OCI-LY7 (cell line): ENCODE data around the gene ADGRF4. TPM values are rescaled to one million over a fixed set of nuclear protein-coding genes. Genes with fewer than 3 reads are reported as not detected.

ENCODE experiments used
- BruUV-seq: library from RNA; stranded (reverse); fragments of 400-500 nt; replicated peaks from 2 replicates; lab custom pipeline; 2021; lab: Mats Ljungman, UMichigan
- CTCF ChIA-PET: fragments of 300-600 bp; sonication (Branson Sonifier 250); formaldehyde crosslinking; loops from one replicate; lab custom pipeline; 2022; ENCODE audit warnings: antibody characterized with exemption; ENCODE audit not compliant: unreplicated experiment; lab: Charles Lee
- POLR2A ChIA-PET: fragments of 300-600 bp; sonication (Branson Sonifier 250); formaldehyde crosslinking; loops from one replicate; lab custom pipeline; 2022; ENCODE audit warnings: antibody characterized with exemption; lab: Charles Lee
- DNase-seq: peaks from one replicate; pipeline ENCODE4 v3.0.0-alpha.2; 2015; ENCODE audit warnings: low spot score
- H2AFZ ChIP-seq: fragments of 200-600 bp; sonication (generic), shearing (Covaris generic); 2 replicates; pipeline ENCODE4 v1.6.1; 2014; ENCODE audit warnings: mild to moderate bottlenecking, antibody characterized with exemption, low read length, moderate library complexity
- H3K27ac ChIP-seq: fragments of 200-600 bp; sonication (generic); 2 replicates; pipeline ENCODE4 v1.5.1; 2014; ENCODE audit warnings: mixed run types, low read depth, mild to moderate bottlenecking, moderate library complexity, low read length, inconsistent platforms; ENCODE audit not compliant: poor library complexity, severe bottlenecking
- H3K36me3 ChIP-seq: fragments of 200-600 bp; sonication (generic); 2 replicates; pipeline ENCODE4 v1.6.1; 2014; ENCODE audit warnings: mild to moderate bottlenecking, antibody characterized with exemption, low read length, moderate library complexity, mixed read lengths; ENCODE audit not compliant: insufficient read depth
- H3K4me1 ChIP-seq: fragments of 200-600 bp; sonication (generic); 2 replicates; pipeline ENCODE4 v1.5.1; 2014; ENCODE audit warnings: mild to moderate bottlenecking, low read length; ENCODE audit not compliant: insufficient read depth, poor library complexity, severe bottlenecking
- H3K4me2 ChIP-seq: fragments of 200-600 bp; sonication (generic); 2 replicates; pipeline ENCODE4 v1.6.1; 2014; ENCODE audit warnings: mild to moderate bottlenecking, low read length
- H3K4me3 ChIP-seq: fragments of 200-600 bp; sonication (generic); 2 replicates; pipeline ENCODE4 v1.5.1; 2014; ENCODE audit warnings: mild to moderate bottlenecking, low read depth, low read length; ENCODE audit not compliant: poor library complexity, severe bottlenecking
- H3K79me2 ChIP-seq: fragments of 200-600 bp; sonication (generic); 2 replicates; pipeline ENCODE4 v1.6.1; 2016; ENCODE audit warnings: low read depth, mild to moderate bottlenecking, low read length, moderate library complexity, mixed read lengths; ENCODE audit not compliant: insufficient read depth
- H3K9me2 ChIP-seq: fragments of 200-600 bp; sonication (generic); 2 replicates; pipeline ENCODE4 v1.6.1; 2016; ENCODE audit warnings: mild to moderate bottlenecking, low read length, mixed read lengths; ENCODE audit not compliant: insufficient read depth
- H3K9me3 ChIP-seq: fragments of 200-600 bp; sonication (generic); 2 replicates; pipeline ENCODE4 v1.6.1; 2014; ENCODE audit warnings: mild to moderate bottlenecking, mixed run types, low read length, mixed read lengths
- H4K20me1 ChIP-seq: fragments of 200-600 bp; sonication (generic); 2 replicates; pipeline ENCODE4 v1.6.1; 2014; ENCODE audit warnings: mild to moderate bottlenecking, antibody characterized with exemption, low read length, moderate library complexity, mixed read lengths; ENCODE audit not compliant: insufficient read depth
- EZH2phosphoT487 ChIP-seq: fragments of 200-600 bp; sonication (generic); IDR thresholded peaks from 2 replicates; pipeline ENCODE4 v1.6.1; 2018; ENCODE audit warnings: low read depth, borderline replicate concordance, mild to moderate bottlenecking, mixed run types, antibody characterized with exemption, low read length, moderate library complexity, mixed read lengths
- intact Hi-C: fragments of 100-400 bp; cut with micrococcal nuclease; formaldehyde crosslinking; loops from one replicate; pipeline ENCODE4 v1.10.0; 2022; ENCODE audit not compliant: unreplicated experiment
- total RNA-seq, 2 experiments: library from RNA; depleted of rRNA in 1 of 2; stranded (reverse); fragments of >200 nt in 1 of 2; shearing (Covaris generic) in 1 of 2; gene quantifications; 2 replicates each; pipeline ENCODE4 v1.2.3, GENCODE V29; 2014 to 2022
- TF ChIP-seq, protein P1 (sequence below): fragments of 200-600 bp; sonication (generic); conservative IDR thresholded peaks from 2 replicates; pipeline ENCODE4 v1.5.1; 2014; ENCODE audit warnings: mild to moderate bottlenecking, antibody characterized with exemption, low read length, moderate library complexity, mixed read lengths

Gene ADGRF4
- total RNA-seq, 2 experiments from 2014 or later, result not detected

DNA sequence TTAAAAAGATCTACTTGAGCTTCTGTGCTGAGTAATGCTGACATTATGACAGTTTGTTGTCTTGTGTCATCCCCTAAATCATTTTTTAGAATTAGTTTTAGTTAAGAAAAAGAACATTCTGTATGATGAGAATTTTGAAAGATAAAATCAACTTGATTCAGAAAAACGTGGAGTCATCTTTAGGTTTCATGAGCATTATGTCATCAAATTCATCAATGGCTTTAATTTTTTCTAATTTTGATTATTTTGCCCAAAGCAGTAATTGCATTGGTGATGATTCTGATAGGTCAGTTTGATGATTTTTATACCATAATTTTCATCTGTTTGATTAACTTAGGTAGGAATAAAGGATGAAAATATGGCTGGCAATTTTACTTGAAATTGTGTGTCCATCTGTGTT is 26.6 kb upstream of the ADGRF4 start:
- no peaks in the 10 kb centered on the region for H4K20me1 ChIP-seq
- ChIA-PET CTCF (no interaction called here), POLR2A (interaction anchor here (0.6 kb wide), 1 partner anchor 1702 kb away, joined by 8 read pairs; no protein-coding TSS in a partner anchor)
- H2AFZ ChIP-seq, result no peak overlapping the region
- no peaks in the 10 kb centered on the region for H3K4me1 ChIP-seq
- H3K9me2 ChIP-seq, result no peaks in the 10 kb centered on the region
- BruUV-seq, result no TSS peak
- no peak overlapping the region for H3K4me2 ChIP-seq
- intact Hi-C loops, result no loop called here
- H3K36me3 ChIP-seq, result no peaks in the 10 kb centered on the region
- no peak overlapping the region for H3K27ac ChIP-seq
- H3K4me3 ChIP-seq, result no peak overlapping the region
- TF ChIP-seq, protein P1, sequence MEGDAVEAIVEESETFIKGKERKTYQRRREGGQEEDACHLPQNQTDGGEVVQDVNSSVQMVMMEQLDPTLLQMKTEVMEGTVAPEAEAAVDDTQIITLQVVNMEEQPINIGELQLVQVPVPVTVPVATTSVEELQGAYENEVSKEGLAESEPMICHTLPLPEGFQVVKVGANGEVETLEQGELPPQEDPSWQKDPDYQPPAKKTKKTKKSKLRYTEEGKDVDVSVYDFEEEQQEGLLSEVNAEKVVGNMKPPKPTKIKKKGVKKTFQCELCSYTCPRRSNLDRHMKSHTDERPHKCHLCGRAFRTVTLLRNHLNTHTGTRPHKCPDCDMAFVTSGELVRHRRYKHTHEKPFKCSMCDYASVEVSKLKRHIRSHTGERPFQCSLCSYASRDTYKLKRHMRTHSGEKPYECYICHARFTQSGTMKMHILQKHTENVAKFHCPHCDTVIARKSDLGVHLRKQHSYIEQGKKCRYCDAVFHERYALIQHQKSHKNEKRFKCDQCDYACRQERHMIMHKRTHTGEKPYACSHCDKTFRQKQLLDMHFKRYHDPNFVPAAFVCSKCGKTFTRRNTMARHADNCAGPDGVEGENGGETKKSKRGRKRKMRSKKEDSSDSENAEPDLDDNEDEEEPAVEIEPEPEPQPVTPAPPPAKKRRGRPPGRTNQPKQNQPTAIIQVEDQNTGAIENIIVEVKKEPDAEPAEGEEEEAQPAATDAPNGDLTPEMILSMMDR, result no peak
- no peak for TF ChIP-seq EZH2phosphoT487
- no peaks in the 10 kb centered on the region for H3K9me3 ChIP-seq
- no peak for DNase-seq
- H3K79me2 ChIP-seq, result no peaks in the 10 kb centered on the region

DNA sequence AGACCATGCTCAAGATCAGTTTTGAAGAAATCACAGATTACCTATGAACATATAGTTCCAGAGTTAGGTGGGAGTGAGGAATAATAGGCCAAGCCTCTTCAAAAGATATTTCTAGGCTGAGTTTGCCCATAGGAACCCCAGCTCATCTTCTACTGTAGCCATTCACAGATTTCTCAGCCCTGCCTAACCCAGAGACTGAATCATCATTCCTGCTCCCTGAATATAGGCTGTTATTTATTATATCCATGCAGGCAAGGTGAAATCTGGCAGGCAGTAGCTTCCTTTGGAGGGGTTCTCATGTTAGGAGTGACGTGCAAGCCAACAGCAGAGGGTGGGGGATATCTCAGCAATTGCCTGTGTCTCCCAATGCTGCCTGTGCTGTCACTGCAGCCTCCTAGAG is 25.6 kb upstream of the ADGRF4 start:
- H3K36me3 ChIP-seq, result no peaks in the 10 kb centered on the region
- BruUV-seq, result no TSS peak
- TF ChIP-seq, protein P1, result no peak
- no peak for TF ChIP-seq EZH2phosphoT487
- H3K4me3 ChIP-seq, result no peak overlapping the region
- no peak for DNase-seq
- H3K27ac ChIP-seq, result no peak overlapping the region
- H3K4me2 ChIP-seq, result no peak overlapping the region
- no peaks in the 10 kb centered on the region for H3K4me1 ChIP-seq
- no peaks in the 10 kb centered on the region for H3K9me2 ChIP-seq
- H4K20me1 ChIP-seq, result no peaks in the 10 kb centered on the region
- ChIA-PET POLR2A (interaction anchor here (1.5 kb wide), 1 partner anchor 10 kb away, joined by 4 read pairs; no protein-coding TSS in a partner anchor), CTCF (interaction anchor here (0.6 kb wide), 1 partner anchor 13 kb away, joined by 3 read pairs; no protein-coding TSS in a partner anchor)
- H3K9me3 ChIP-seq, result no peaks in the 10 kb centered on the region
- H3K79me2 ChIP-seq, result no peaks in the 10 kb centered on the region
- intact Hi-C loops, result no loop called here
- H2AFZ ChIP-seq, result no peak overlapping the region

DNA sequence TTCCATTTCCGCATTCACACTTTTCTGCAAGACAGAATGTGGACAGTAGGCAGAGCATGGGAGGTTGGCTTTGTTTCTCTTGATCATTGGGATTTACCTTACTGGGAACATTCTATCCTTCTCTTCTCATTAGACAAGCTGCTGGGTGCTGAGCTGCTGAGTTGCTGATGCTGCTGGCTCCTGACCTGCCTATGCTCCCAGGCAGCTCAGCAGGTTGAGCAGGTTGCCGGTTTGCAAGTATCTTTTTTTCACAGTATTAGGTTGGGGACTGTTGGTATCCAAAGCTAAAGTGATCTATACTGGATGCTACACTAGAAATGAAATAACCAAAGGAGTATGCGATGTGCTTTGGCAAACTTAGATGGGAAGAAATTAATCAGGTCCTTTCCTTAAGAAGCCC is 23.7 kb upstream of the ADGRF4 start:
- Histone ChIP-seq H3K4me1 (no peaks in the 10 kb centered on the region), H3K4me3 (no peak overlapping the region), H3K9me2 (no peaks in the 10 kb centered on the region), H3K4me2 (no peak overlapping the region), H3K79me2 (no peaks in the 10 kb centered on the region), H4K20me1 (no peaks in the 10 kb centered on the region), H2AFZ (no peak overlapping the region), H3K27ac (no peak overlapping the region), H3K9me3 (no peaks in the 10 kb centered on the region), H3K36me3 (no peaks in the 10 kb centered on the region)
- TF ChIP-seq, protein P1, result no peak
- no peak for TF ChIP-seq EZH2phosphoT487
- no peak for DNase-seq
- BruUV-seq, result no TSS peak
- ChIA-PET POLR2A (no interaction called here), CTCF (no interaction called here)
- intact Hi-C loops, result no loop called here
